HepG2 (cell line): ENCODE results near the gene AKAP8L. TPM values are rescaled to one million over a fixed set of nuclear protein-coding genes. Genes with fewer than 3 reads are reported as not detected.

Experiments used
- CBX2 ChIP-seq, 2 experiments: fragments of 200-600 bp in 1 of 2; sonication (generic); formaldehyde crosslinking in 1 of 2; IDR thresholded peaks; 2 replicates each; pipeline versions ENCODE4 v1.7.0 to v1.8.1; 2018 to 2022; ENCODE audit warnings: low read depth in 2 of 2, low read length in 1 of 2, mild to moderate bottlenecking in 1 of 2, missing genetic modification reagents in 1 of 2
- CC2D1A ChIP-seq: sonication (generic); formaldehyde crosslinking; IDR thresholded peaks from 2 replicates; pipeline ENCODE4 v1.8.1; 2023; ENCODE audit warnings: mild to moderate bottlenecking, missing genetic modification reagents
- PTBP1 ChIP-seq: fragments of 200-400 bp; formaldehyde crosslinking; IDR thresholded peaks from 2 replicates; pipeline ENCODE4 v1.6.1; 2018; ENCODE audit warnings: low read length, low read depth; ENCODE audit not compliant: poor library complexity, severe bottlenecking
- SP4 ChIP-seq: sonication (generic); formaldehyde crosslinking; IDR thresholded peaks from 2 replicates; pipeline ENCODE4 v1.8.1; 2023; ENCODE audit warnings: mild to moderate bottlenecking, missing genetic modification reagents
- U2AF1 ChIP-seq: fragments of 200-400 bp; formaldehyde crosslinking; optimal IDR thresholded peaks from 2 replicates; pipeline ENCODE3; 2017; ENCODE audit warnings: mild to moderate bottlenecking, low read depth, low read length
- YY1 ChIP-seq: IDR thresholded peaks from 2 replicates; pipeline ENCODE4 v1.6.1; 2011; ENCODE audit warnings: low read length, low read depth, moderate library complexity, mild to moderate bottlenecking; ENCODE audit not compliant: insufficient read depth, insufficient replicate concordance
- ZFY ChIP-seq: sonication (generic); formaldehyde crosslinking; IDR thresholded peaks from 2 replicates; pipeline ENCODE4 v1.4.0; 2020; ENCODE audit warnings: missing genetic modification reagents
- ZNF879 ChIP-seq: sonication (generic); formaldehyde crosslinking; IDR thresholded peaks from 2 replicates; pipeline ENCODE4 v1.8.1; 2023; ENCODE audit warnings: missing genetic modification reagents
- polyA plus RNA-seq, 8 experiments: library from polyadenylated mRNA; depleted of rRNA in 3 of 8; stranded (reverse) in 7 of 8; unstranded in 1 of 8; fragments of >200 nt; fragmentation: Illumina TruSeq in 4 of 8; extraction: Trizol in 4 of 8; gene quantifications; 2 replicates each; pipeline versions ENCODE4 v1.2.1 to v1.2.3, GENCODE V29; 2011 to 2016; ENCODE audit warnings: low read depth in 4 of 8, missing spikeins in 1 of 8, mixed read lengths in 1 of 8; ENCODE audit not compliant: insufficient read depth in 1 of 8
- total RNA-seq, 5 experiments: library from RNA; depleted of rRNA; stranded (reverse); fragments of >200 nt; fragmentation: Illumina TruSeq; extraction: Trizol; gene quantifications; 2 replicates each; pipeline ENCODE4 v1.2.3, GENCODE V29; 2016; ENCODE audit warnings: low read depth in 1 of 5
- TF ChIP-seq, protein P1 (sequence below): sonication (generic); formaldehyde crosslinking; IDR thresholded peaks from 2 replicates; pipeline ENCODE4 v1.4.0; 2020; ENCODE audit warnings: missing genetic modification reagents, borderline replicate concordance
- TF ChIP-seq, protein P2 (sequence below): sonication (generic); formaldehyde crosslinking; IDR thresholded peaks from 2 replicates; pipeline ENCODE4 v1.8.0; 2023; ENCODE audit warnings: mild to moderate bottlenecking, missing genetic modification reagents
- TF ChIP-seq, protein P3 (sequence below): sonication (generic); IDR thresholded peaks from 2 replicates; pipeline ENCODE4 v1.6.1; 2016; ENCODE audit warnings: low read depth, borderline replicate concordance
- TF ChIP-seq, protein P4 (sequence below): sonication (generic); formaldehyde crosslinking; conservative IDR thresholded peaks from 2 replicates; pipeline ENCODE4 v1.4.0; 2020; ENCODE audit warnings: mild to moderate bottlenecking, missing genetic modification reagents, moderate library complexity
- TF ChIP-seq, protein P5 (sequence below): sonication (generic); formaldehyde crosslinking; IDR thresholded peaks from 2 replicates; pipeline ENCODE4 v1.4.0; 2020; ENCODE audit warnings: mild to moderate bottlenecking, missing genetic modification reagents
- TF ChIP-seq, protein P6 (sequence below): fragments of 450-650 bp; IDR thresholded peaks from 2 replicates; pipeline ENCODE4 v1.6.1; 2016
- TF ChIP-seq, protein P7 (sequence below): sonication (generic); formaldehyde crosslinking; IDR thresholded peaks from 2 replicates; pipeline ENCODE4 v1.4.0; 2020; ENCODE audit warnings: missing genetic modification reagents, borderline replicate concordance

The AKAP8L gene
- total and polyA plus RNA-seq, 2 of the 13 experiments (the other 11 are each of a cell fraction or from before 2014, with no cell fraction given): 48.2 to 49.6 TPM

DNA sequence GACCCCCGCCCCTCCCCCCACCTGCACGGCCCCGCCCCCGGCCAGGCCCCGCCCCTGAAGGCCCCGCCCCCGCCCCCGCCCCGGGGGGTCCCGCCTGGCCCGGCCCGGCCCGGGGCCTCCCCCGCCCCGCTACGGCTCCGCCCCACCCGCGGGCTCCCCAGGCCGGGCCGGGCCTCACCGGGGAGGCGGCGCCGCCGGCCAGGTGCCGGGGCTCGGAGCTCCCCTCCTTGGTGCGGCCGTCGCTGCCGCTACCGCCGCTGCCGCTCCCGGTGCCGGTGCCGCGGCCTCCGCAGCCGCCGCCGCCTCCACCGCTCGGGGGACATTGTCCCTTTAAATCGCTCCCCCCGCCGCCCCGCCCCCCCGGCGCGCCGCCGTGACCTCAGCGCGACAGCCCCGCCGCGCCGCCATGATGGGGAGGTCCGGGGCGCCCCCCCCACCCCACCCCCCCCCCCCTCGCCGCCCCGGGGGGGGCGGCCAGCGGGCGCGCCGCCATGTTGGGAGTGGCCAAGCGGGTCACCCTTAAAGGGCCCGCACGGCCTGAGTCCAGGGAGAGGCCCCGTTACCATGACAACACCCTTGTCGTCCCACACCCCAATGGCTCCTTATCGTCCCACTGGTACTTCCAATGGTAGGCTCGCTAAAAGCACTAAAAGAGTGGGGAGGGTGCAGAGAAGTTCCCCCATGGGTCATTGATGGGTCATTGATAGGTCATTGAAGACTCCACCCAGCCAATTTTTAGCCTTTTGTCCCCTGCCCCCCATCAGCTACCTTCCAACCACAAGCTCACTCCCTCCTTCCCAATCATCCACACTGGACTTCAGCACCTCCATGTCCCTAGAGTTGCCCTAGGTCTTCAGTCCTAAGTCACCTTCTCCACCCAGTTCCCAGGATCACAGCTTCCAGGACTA lies 31.1 kb upstream of the AKAP8L start, which contains the start of gene WIZ (continued):
- TF ChIP-seq, protein P1, sequence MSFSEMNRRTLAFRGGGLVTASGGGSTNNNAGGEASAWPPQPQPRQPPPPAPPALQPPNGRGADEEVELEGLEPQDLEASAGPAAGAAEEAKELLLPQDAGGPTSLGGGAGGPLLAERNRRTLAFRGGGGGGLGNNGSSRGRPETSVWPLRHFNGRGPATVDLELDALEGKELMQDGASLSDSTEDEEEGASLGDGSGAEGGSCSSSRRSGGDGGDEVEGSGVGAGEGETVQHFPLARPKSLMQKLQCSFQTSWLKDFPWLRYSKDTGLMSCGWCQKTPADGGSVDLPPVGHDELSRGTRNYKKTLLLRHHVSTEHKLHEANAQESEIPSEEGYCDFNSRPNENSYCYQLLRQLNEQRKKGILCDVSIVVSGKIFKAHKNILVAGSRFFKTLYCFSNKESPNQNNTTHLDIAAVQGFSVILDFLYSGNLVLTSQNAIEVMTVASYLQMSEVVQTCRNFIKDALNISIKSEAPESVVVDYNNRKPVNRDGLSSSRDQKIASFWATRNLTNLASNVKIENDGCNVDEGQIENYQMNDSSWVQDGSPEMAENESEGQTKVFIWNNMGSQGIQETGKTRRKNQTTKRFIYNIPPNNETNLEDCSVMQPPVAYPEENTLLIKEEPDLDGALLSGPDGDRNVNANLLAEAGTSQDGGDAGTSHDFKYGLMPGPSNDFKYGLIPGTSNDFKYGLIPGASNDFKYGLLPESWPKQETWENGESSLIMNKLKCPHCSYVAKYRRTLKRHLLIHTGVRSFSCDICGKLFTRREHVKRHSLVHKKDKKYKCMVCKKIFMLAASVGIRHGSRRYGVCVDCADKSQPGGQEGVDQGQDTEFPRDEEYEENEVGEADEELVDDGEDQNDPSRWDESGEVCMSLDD (CRISPR knock-in tag): no peak
- TF ChIP-seq, protein P2, sequence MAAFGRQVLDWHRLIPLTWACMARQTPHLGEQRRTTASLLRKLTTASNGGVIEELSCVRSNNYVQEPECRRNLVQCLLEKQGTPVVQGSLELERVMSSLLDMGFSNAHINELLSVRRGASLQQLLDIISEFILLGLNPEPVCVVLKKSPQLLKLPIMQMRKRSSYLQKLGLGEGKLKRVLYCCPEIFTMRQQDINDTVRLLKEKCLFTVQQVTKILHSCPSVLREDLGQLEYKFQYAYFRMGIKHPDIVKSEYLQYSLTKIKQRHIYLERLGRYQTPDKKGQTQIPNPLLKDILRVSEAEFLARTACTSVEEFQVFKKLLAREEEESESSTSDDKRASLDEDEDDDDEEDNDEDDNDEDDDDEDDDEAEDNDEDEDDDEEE (CRISPR knock-in tag): no peak
- TF ChIP-seq YY1: peak; percentile 95
- TF ChIP-seq, protein P3, sequence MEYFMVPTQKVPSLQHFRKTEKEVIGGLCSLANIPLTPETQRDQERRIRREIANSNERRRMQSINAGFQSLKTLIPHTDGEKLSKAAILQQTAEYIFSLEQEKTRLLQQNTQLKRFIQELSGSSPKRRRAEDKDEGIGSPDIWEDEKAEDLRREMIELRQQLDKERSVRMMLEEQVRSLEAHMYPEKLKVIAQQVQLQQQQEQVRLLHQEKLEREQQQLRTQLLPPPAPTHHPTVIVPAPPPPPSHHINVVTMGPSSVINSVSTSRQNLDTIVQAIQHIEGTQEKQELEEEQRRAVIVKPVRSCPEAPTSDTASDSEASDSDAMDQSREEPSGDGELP: no peak
- TF ChIP-seq, protein P4, sequence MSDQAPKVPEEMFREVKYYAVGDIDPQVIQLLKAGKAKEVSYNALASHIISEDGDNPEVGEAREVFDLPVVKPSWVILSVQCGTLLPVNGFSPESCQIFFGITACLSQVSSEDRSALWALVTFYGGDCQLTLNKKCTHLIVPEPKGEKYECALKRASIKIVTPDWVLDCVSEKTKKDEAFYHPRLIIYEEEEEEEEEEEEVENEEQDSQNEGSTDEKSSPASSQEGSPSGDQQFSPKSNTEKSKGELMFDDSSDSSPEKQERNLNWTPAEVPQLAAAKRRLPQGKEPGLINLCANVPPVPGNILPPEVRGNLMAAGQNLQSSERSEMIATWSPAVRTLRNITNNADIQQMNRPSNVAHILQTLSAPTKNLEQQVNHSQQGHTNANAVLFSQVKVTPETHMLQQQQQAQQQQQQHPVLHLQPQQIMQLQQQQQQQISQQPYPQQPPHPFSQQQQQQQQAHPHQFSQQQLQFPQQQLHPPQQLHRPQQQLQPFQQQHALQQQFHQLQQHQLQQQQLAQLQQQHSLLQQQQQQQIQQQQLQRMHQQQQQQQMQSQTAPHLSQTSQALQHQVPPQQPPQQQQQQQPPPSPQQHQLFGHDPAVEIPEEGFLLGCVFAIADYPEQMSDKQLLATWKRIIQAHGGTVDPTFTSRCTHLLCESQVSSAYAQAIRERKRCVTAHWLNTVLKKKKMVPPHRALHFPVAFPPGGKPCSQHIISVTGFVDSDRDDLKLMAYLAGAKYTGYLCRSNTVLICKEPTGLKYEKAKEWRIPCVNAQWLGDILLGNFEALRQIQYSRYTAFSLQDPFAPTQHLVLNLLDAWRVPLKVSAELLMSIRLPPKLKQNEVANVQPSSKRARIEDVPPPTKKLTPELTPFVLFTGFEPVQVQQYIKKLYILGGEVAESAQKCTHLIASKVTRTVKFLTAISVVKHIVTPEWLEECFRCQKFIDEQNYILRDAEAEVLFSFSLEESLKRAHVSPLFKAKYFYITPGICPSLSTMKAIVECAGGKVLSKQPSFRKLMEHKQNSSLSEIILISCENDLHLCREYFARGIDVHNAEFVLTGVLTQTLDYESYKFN (CRISPR knock-in tag): no peak
- no peak for TF ChIP-seq CC2D1A (CRISPR knock-in tag)
- TF ChIP-seq, protein P5, sequence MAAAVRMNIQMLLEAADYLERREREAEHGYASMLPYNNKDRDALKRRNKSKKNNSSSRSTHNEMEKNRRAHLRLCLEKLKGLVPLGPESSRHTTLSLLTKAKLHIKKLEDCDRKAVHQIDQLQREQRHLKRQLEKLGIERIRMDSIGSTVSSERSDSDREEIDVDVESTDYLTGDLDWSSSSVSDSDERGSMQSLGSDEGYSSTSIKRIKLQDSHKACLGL: no peak
- peak; percentile 61; the same call in 1 of the 2 replicates for TF ChIP-seq ZFY (CRISPR knock-in tag)
- TF ChIP-seq SP4 (CRISPR knock-in tag): peak; percentile 36; the same call in 1 of the 2 replicates
- TF ChIP-seq, protein P6, sequence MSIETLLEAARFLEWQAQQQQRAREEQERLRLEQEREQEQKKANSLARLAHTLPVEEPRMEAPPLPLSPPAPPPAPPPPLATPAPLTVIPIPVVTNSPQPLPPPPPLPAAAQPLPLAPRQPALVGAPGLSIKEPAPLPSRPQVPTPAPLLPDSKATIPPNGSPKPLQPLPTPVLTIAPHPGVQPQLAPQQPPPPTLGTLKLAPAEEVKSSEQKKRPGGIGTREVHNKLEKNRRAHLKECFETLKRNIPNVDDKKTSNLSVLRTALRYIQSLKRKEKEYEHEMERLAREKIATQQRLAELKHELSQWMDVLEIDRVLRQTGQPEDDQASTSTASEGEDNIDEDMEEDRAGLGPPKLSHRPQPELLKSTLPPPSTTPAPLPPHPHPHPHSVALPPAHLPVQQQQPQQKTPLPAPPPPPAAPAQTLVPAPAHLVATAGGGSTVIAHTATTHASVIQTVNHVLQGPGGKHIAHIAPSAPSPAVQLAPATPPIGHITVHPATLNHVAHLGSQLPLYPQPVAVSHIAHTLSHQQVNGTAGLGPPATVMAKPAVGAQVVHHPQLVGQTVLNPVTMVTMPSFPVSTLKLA: no peak
- TF ChIP-seq PTBP1: no peak
- TF ChIP-seq ZNF879: no peak
- no peak for TF ChIP-seq CBX2 (IDR thresholded peaks at IDR 0.05; ENCODE audit: low read depth, low read length)
- no peak for TF ChIP-seq CBX2 (CRISPR knock-in tag; IDR thresholded peaks at IDR 0.05; ENCODE audit: low read depth)
- no peak for TF ChIP-seq U2AF1
- TF ChIP-seq, protein P7, sequence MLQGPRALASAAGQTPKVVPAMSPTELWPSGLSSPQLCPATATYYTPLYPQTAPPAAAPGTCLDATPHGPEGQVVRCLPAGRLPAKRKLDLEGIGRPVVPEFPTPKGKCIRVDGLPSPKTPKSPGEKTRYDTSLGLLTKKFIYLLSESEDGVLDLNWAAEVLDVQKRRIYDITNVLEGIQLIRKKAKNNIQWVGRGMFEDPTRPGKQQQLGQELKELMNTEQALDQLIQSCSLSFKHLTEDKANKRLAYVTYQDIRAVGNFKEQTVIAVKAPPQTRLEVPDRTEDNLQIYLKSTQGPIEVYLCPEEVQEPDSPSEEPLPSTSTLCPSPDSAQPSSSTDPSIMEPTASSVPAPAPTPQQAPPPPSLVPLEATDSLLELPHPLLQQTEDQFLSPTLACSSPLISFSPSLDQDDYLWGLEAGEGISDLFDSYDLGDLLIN (CRISPR knock-in tag): no peak
